Fibroblast of lung (primary cell): Measurements from ENCODE around the gene RAB6A. TPM values are rescaled to one million over a fixed set of nuclear protein-coding genes. Genes with fewer than 3 reads are reported as not detected.

Experiments
- DNase-seq, 2 donors: peaks; one replicate each; pipeline versions ENCODE4 v3.0.0 to v3.0.0-alpha.2; 2010; ENCODE audit warnings: low read depth in 2 of 2
- H2AFZ ChIP-seq: 2 replicates; pipeline ENCODE4 v1.5.1; 2012; ENCODE audit warnings: low read length, control low read depth, inconsistent platforms
- H3K27ac ChIP-seq: 2 replicates; pipeline ENCODE4 v1.5.1; 2011; ENCODE audit warnings: low read length, control low read depth; ENCODE audit not compliant: insufficient read depth
- H3K27me3 ChIP-seq: 2 replicates; pipeline ENCODE4 v1.5.1; 2011; ENCODE audit warnings: mild to moderate bottlenecking, low read length; ENCODE audit not compliant: control insufficient read depth, insufficient read depth
- H3K36me3 ChIP-seq: 2 replicates; pipeline ENCODE4 v1.5.1; 2011; ENCODE audit warnings: low read length; ENCODE audit not compliant: control insufficient read depth, insufficient read depth
- H3K4me1 ChIP-seq: 2 replicates; pipeline ENCODE4 v1.5.1; 2011; ENCODE audit warnings: low read length; ENCODE audit not compliant: control insufficient read depth, insufficient read depth; ENCODE audit errors: extremely low read depth
- H3K4me2 ChIP-seq: 2 replicates; pipeline ENCODE4 v1.5.1; 2011; ENCODE audit warnings: low read length, control low read depth; ENCODE audit not compliant: insufficient read depth; ENCODE audit errors: extremely low read depth
- H3K4me3 ChIP-seq, 4 experiments: fragments of 200-600 bp in 1 of 4; sonication (generic) in 1 of 4; replicated peaks in 1 of 4; 2 replicates each; pipeline ENCODE4 v1.5.1; 2011 to 2016; ENCODE audit warnings: low read length in 4 of 4, low read depth in 3 of 4, mild to moderate bottlenecking in 3 of 4, control low read depth in 2 of 4, inconsistent platforms in 1 of 4, mixed read lengths in 1 of 4; ENCODE audit not compliant: insufficient read depth in 1 of 4; ENCODE audit errors: control extremely low read depth in 1 of 4
- H3K79me2 ChIP-seq: 2 replicates; pipeline ENCODE4 v1.5.1; 2012; ENCODE audit warnings: mild to moderate bottlenecking, low read length, inconsistent platforms; ENCODE audit not compliant: control insufficient read depth, insufficient read depth
- H3K9ac ChIP-seq: 2 replicates; pipeline ENCODE4 v1.5.1; 2011; ENCODE audit warnings: mild to moderate bottlenecking, low read length, control low read depth; ENCODE audit not compliant: insufficient read depth
- H3K9me3 ChIP-seq: 2 replicates; pipeline ENCODE4 v1.5.1; 2012; ENCODE audit warnings: low read depth, low read length; ENCODE audit not compliant: control insufficient read depth, insufficient read depth
- H4K20me1 ChIP-seq: 2 replicates; pipeline ENCODE4 v1.5.1; 2011; ENCODE audit warnings: low read length; ENCODE audit not compliant: control insufficient read depth, insufficient read depth; ENCODE audit errors: extremely low read depth
- CTCF ChIP-seq, 2 donors: IDR thresholded peaks in 1 of 2; conservative IDR thresholded peaks in 1 of 2; 1 replicate in 1 of 2; 2 replicates in 1 of 2; pipeline ENCODE4 v1.5.1; 2011 to 2012; ENCODE audit warnings: low read length in 2 of 2, control low read depth in 1 of 2, inconsistent platforms in 1 of 2, low read depth in 1 of 2, mild to moderate bottlenecking in 1 of 2
- EZH2 ChIP-seq: IDR thresholded peaks from 2 replicates; pipeline ENCODE4 v1.5.1; 2012; ENCODE audit warnings: low read length, control low read depth, mild to moderate bottlenecking; ENCODE audit errors: missing control alignments
- polyA minus RNA-seq: library from RNA; depleted of rRNA, polyadenylated mRNA; stranded (reverse); fragments of >200 nt; gene quantifications from 2 replicates; pipeline ENCODE4 v1.2.3, GENCODE V29; 2011; ENCODE audit warnings: low replicate concordance
- polyA plus RNA-seq, 2 donors: library from polyadenylated mRNA; depleted of rRNA in 1 of 2; stranded (reverse) in 1 of 2; unstranded in 1 of 2; fragments of >200 nt; gene quantifications; 2 replicates each; pipeline ENCODE4 v1.2.1, GENCODE V29; 2011 to 2012; ENCODE audit warnings: missing spikeins in 1 of 2
- total RNA-seq: library from RNA; depleted of rRNA; stranded (reverse); fragments of >200 nt; gene quantifications from 2 replicates; pipeline ENCODE4 v1.2.1, GENCODE V29; 2014

The RAB6A gene
- 74.2 and 103 TPM in 2 replicates for total RNA-seq
- 182 and 255 TPM in 2 replicates for polyA plus RNA-seq
- 63.3 and 90.7 TPM in 2 replicates for polyA plus RNA-seq (2012)
- 17.4 and 24.6 TPM in 2 replicates for polyA minus RNA-seq

- peak within 1 kb of the TSS; percentile 83 for H3K27ac ChIP-seq
Measured at GRCh38 chr11:73760679-73761402, at the start of gene RAB6A. TSS of gene RAB6A (minus strand) at chr11:73761074. CDS start at chr11:73760635, 439 bp downstream.

GRCh38 chr11:73810637-73811036 is 49.8 kb upstream of the RAB6A start:
- Histone ChIP-seq H3K4me1 (no peaks in the 10 kb centered on the region), H3K9ac (no peak overlapping the region), H3K4me3 (no peak overlapping the region), H3K79me2 (no peaks in the 10 kb centered on the region), H3K9me3 (no peaks in the 10 kb centered on the region), H3K27ac (no peak overlapping the region), H3K4me2 (no peak overlapping the region), H4K20me1 (no peaks in the 10 kb centered on the region), H2AFZ (no peak overlapping the region), H3K36me3 (no peaks in the 10 kb centered on the region), H3K27me3 (no peaks in the 10 kb centered on the region)
- TF ChIP-seq EZH2 (no peak), CTCF (conservative IDR thresholded peaks at IDR 0.05 in 1 of 2, IDR thresholded peaks at IDR 0.05 in 1 of 2; ENCODE audit: low read depth in 1 of 2, low read length in 2 of 2) (no peak)
- peak; percentile 47 to 50 for DNase-seq

More at GRCh38 chr11:73760679-73761402, at the start of gene RAB6A:
- H3K27me3 ChIP-seq, result no peaks in the 10 kb centered on the region
- peak within 1 kb of the TSS; percentile 92 for H3K9ac ChIP-seq
- H3K4me1 ChIP-seq, result no peaks in the 10 kb centered on the region
- H3K79me2 ChIP-seq, result peaks cover 47% of the 10 kb centered on the region
- peak within 1 kb of the TSS; percentile 82 for H2AFZ ChIP-seq
- H3K4me3 ChIP-seq, result peak within 1 kb of the TSS; percentile 63 to 98 (median 81)
- H3K9me3 ChIP-seq, result no peaks in the 10 kb centered on the region
- peak; percentile 16 to 20 for TF ChIP-seq CTCF (conservative IDR thresholded peaks at IDR 0.05 in 1 of 2, IDR thresholded peaks at IDR 0.05 in 1 of 2; ENCODE audit: low read depth in 1 of 2, low read length in 2 of 2)
- no peak for TF ChIP-seq EZH2
- peaks cover 2% of the 10 kb centered on the region for H4K20me1 ChIP-seq
- DNase-seq, result peak; percentile 99 to 100
- H3K36me3 ChIP-seq, result no peaks in the 10 kb centered on the region
- peak within 1 kb of the TSS; percentile 76 for H3K4me2 ChIP-seq

- DNase-seq, result no peak
- Histone ChIP-seq H3K4me2 (no peak overlapping the region), H3K79me2 (no peaks in the 10 kb centered on the region), H3K9me3 (no peaks in the 10 kb centered on the region), H2AFZ (no peak overlapping the region), H4K20me1 (no peaks in the 10 kb centered on the region), H3K36me3 (no peaks in the 10 kb centered on the region), H3K9ac (no peak overlapping the region), H3K27me3 (no peaks in the 10 kb centered on the region), H3K4me1 (no peaks in the 10 kb centered on the region), H3K4me3 (no peak overlapping the region), H3K27ac (no peak overlapping the region)
- TF ChIP-seq CTCF (conservative IDR thresholded peaks at IDR 0.05 in 1 of 2, IDR thresholded peaks at IDR 0.05 in 1 of 2; ENCODE audit: low read depth in 1 of 2, low read length in 2 of 2), result no peak
- TF ChIP-seq EZH2, result no peak
Measured at GRCh38 chr11:73808052-73808451, 47.2 kb upstream of the RAB6A start.
